AG09309 (cell line): ENCODE data around the gene GRIN1.

Experiments
- DNase-seq: peaks from one replicate; pipeline ENCODE4 v3.0.0-alpha.2; 2010; ENCODE audit warnings: low read depth
- H3K4me3 ChIP-seq: 2 replicates; pipeline ENCODE4 v1.5.1; 2011; ENCODE audit warnings: mild to moderate bottlenecking, low read depth, low read length, moderate library complexity; ENCODE audit not compliant: control insufficient read depth
- TF ChIP-seq, protein P1 (sequence below): IDR thresholded peaks from 2 replicates; pipeline ENCODE4 v1.5.1; 2011; ENCODE audit warnings: mild to moderate bottlenecking, low read depth, low read length, inconsistent platforms; ENCODE audit not compliant: insufficient read depth, control insufficient read depth; ENCODE audit errors: missing control alignments

The GRIN1 gene

DNA sequence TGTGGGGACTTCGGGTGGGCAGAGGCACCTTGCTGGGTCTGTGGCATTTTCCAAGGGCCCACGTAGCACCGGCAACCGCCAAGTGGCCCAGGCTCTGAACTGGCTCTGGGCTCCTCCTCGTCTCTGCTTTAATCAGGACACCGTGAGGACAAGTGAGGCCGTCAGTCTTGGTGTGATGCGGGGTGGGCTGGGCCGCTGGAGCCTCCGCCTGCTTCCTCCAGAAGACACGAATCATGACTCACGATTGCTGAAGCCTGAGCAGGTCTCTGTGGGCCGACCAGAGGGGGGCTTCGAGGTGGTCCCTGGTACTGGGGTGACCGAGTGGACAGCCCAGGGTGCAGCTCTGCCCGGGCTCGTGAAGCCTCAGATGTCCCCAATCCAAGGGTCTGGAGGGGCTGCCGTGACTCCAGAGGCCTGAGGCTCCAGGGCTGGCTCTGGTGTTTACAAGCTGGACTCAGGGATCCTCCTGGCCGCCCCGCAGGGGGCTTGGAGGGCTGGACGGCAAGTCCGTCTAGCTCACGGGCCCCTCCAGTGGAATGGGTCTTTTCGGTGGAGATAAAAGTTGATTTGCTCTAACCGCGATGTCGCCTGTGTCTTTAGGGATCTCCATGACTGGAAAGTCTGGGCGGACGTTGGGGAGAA lies 30.2 kb upstream of the GRIN1 start:
- no peak for DNase-seq
- no peak overlapping the region for H3K4me3 ChIP-seq
- TF ChIP-seq, protein P1, sequence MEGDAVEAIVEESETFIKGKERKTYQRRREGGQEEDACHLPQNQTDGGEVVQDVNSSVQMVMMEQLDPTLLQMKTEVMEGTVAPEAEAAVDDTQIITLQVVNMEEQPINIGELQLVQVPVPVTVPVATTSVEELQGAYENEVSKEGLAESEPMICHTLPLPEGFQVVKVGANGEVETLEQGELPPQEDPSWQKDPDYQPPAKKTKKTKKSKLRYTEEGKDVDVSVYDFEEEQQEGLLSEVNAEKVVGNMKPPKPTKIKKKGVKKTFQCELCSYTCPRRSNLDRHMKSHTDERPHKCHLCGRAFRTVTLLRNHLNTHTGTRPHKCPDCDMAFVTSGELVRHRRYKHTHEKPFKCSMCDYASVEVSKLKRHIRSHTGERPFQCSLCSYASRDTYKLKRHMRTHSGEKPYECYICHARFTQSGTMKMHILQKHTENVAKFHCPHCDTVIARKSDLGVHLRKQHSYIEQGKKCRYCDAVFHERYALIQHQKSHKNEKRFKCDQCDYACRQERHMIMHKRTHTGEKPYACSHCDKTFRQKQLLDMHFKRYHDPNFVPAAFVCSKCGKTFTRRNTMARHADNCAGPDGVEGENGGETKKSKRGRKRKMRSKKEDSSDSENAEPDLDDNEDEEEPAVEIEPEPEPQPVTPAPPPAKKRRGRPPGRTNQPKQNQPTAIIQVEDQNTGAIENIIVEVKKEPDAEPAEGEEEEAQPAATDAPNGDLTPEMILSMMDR: no peak

DNA sequence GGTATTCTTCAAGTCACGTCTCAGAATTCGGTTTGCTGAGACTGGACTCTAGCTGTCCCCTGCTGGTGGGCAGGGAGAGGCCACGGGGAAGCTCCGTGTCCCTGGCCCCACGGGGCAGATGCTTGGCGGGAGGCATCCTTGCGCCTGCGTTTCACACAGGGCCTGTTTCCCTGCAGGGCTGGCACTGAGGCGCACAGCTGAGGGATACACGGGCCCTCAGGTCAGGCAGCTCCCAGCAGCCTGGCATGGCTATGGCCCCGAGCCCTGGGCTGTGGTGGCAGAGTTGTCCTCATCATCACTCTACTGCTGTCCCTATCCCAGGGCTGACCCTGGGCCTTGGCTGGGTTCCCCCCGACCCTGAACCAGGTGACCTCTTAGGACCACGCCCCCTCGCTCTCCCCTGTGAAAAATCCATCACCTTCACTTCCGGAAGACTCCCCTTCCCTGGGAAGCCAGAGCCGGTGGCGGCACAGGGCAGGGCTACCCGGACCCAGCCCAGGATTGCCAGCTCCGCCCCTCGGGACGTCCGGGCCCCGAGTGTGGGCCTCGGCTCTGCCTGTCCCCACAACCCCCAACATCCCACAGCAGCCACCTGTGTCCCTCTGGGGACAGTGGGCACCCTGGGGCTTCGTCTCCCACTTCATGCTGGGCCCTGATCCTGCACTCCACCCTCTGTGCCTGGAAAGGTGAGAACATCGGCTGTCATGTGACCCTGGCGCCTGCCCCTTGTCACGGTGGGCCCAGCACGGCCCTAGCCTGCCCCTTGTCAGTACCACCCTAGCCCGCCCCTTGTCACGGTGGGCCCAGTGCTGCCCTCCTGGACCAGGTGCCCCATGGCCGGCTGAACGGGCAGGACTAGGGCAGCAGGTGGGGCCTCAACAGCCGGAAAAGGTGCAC lies 29.5 kb upstream of the GRIN1 start:
- DNase-seq: no peak
- TF ChIP-seq, protein P1: no peak
- H3K4me3 ChIP-seq: no peak overlapping the region

DNA sequence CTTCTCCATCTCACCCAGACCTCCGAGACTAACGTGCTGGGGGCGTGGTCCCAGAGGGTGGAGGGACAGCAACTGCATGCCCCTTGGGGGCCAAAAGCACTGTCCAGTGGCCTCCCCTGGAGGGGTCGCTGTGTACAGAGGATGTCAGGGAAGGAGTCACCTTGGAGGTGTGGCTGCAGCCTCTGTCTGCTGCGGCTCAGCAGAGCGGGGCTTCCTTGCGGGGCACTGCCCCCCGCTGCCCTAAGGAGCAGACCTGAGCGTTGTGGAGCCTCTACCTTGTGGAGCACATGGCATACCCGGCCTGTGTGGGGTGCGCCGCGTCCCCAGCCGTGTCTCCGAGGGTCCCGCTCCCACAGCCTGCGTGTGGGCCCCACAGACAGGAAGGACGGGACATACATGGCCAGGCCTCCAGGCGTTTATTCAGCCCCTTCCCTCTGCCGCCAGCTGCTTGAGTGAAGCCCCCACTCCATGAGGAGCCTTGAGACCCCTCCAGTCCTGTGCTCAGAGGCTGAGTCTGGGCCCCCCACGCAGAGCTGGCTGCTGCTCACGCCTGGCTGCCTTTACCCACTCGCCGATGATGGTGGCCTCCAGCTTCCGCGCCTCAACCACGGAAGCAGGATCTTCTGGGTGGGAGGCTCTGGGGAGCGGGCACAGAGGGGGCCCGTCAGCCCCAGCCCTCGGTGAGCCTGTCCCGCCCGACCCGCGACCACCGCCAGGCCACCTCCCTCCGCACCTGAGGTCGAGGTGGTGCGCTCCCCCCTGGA lies 28.6 kb upstream of the GRIN1 start:
- DNase-seq: no peak
- TF ChIP-seq, protein P1: no peak
- no peak overlapping the region for H3K4me3 ChIP-seq

DNA sequence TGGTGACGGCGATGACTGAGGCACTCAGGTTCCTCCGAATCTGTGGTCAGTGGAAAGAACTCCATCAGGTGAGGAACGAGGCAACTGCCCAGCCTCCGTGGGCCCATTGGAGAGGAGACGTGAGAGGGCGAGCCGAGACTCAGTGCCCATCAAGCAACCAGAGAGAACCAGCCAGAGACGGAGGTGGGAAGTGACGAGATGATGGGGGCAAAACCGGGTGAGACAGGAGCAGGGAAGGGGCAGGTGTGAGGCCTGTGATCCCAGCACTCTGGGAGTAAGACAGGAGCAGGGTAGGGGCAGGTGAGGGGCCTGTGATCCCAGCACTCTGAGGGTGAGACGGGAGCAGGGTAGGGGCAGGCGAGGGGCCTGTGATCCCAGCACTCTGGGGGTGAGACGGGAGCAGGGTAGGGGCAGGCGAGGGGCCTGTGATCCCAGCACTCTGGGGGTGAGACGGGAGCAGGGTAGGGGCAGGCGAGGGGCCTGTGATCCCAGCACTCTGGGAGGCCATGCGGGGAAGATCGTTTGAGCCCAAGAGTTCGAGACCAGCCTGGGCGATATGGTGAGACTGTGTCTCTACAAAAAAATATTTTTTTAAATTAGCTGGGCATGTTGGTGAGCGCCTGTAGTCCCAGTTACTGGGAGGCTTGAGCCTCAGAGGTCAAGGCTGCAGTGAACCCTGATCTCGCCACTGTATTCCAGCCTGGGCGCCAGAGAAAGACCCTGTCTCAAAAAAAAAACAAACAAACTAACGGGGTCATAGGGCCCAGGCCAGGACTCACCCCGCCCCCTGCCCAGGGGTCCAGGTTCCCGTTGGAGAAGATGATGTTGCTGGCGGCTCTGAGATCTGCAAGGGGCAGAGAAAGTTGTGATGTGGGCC lies 27.8 kb upstream of the GRIN1 start:
- H3K4me3 ChIP-seq: no peak overlapping the region
- no peak for DNase-seq
- TF ChIP-seq, protein P1: no peak

DNA sequence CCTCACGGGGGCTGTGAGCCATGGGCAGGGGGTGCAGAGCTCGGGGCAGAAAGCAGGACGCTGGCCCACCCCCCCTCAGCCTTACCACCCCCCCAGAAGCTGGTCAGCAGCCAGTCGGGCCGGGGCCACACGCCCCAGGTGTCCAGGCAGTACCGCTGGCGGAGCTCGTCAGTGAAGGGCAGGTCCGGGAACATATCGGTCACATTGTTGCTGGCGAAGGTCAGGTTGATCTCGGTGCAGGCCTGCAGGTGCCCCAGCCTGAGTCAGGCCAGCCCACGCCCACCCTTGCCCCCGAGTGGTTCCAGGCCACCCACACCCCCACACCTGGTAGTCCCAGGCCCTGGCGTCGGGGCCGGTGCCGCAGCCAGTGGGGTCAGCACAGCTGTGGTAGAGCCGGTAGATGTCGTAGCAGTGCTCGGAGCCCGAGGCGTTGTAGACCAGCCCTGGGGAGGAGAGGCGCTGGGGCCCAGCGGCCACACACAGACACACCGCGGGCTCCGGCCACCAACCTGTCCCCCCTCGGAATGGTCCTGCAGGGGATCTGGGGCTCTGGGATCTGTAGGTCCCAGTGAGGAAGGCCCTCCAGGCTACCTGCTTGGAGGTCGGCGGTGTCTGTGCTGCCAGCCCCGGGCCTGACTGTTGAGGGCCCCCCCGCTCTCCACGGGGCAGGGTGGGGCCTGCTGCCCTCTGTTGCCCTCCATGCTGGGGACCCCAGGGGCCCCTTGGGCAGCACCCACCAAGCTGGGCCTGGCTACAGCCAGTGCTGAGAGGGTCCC lies 27.0 kb upstream of the GRIN1 start:
- no peak overlapping the region for H3K4me3 ChIP-seq
- TF ChIP-seq, protein P1: no peak
- DNase-seq: no peak
